Activated T-helper 2 cell treated with anti-CD3 and anti-CD28 coated beads, Interferon-gamma antibody, Interleukin-2, Interleukin-4, amounts not matched to agents 10 μg/mL and 5 μg/mL and 100 μg/mL, durations not matched to agents 14 hours and 24 hours and 36 hours (primary cell): ENCODE data around the gene C9. TPM values are rescaled to one million over a fixed set of nuclear protein-coding genes. Genes with fewer than 3 reads are reported as not detected.
A peak's percentile ranks its signal among the peaks of the same experiment; 100 is the strongest.
"Not testable (repeated sequence)": the region's sequence is repeated elsewhere in the genome, so short reads cannot be mapped to it uniquely, and the experiment has no call there.

Experiments used
- DNase-seq: peaks from one replicate; pipeline ENCODE4 v3.0.0; 2021; ENCODE audit warnings: low spot score
- H3K27ac Mint-ChIP-seq: one replicate; pipeline ENCODE4 v1.8.0; 2021; ENCODE audit warnings: mixed read lengths
- H3K27me3 Mint-ChIP-seq: one replicate; pipeline ENCODE4 v1.8.0; 2021; ENCODE audit warnings: low read depth, mixed read lengths
- H3K36me3 Mint-ChIP-seq: one replicate; pipeline ENCODE4 v1.8.0; 2021; ENCODE audit warnings: low read depth, mixed read lengths
- H3K4me1 Mint-ChIP-seq: one replicate; pipeline ENCODE4 v1.8.0; 2021; ENCODE audit warnings: low read depth, mixed read lengths
- H3K4me3 Mint-ChIP-seq: one replicate; pipeline ENCODE4 v1.8.0; 2021; ENCODE audit warnings: low read depth, mild to moderate bottlenecking, moderate library complexity, mixed read lengths
- H3K9me3 Mint-ChIP-seq: one replicate; pipeline ENCODE4 v1.8.0; 2021; ENCODE audit warnings: mixed read lengths
- intact Hi-C: fragments of 100-400 bp; cut with micrococcal nuclease; formaldehyde crosslinking; loops from one replicate; pipeline ENCODE4 v1.15.1; 2023
- total RNA-seq: library from RNA; stranded (reverse); gene quantifications from 2 replicates; pipeline ENCODE4 v1.2.3, GENCODE V29; 2022

Gene C9
- total RNA-seq, 1 donor from 2014 or later, result not detected

DNA sequence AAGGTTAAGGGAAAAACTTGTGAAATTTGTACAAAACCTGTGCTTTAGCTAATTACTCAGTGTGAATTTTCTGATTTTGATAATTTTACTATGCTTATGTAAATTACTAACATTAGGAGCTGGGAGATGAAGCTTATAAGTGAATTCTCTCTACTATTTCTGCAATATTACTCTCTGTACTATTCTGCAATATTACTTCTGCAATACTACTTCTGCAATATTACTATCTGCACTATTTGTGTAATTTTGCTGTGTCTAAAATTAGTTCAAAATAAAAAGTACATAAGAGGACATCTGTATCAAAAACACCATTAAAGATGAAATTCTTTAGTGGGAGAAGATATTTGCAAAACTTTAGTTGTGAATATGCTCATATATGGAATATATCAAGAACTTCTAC is 62.9 kb downstream of the C9 start:
- Mint-ChIP-seq H3K27me3 (peaks cover 7% of the 10 kb centered on the region), H3K4me1 (no peaks in the 10 kb centered on the region), H3K4me3 (no peak overlapping the region), H3K36me3 (no peaks in the 10 kb centered on the region), H3K27ac (no peak overlapping the region), H3K9me3 (peaks cover 12% of the 10 kb centered on the region)
- DNase-seq, result no peak
- intact Hi-C loops, result no loop called here

GRCh38 chr5:39299962-39300361 is 64.3 kb downstream of the C9 start:
- Mint-ChIP-seq H3K4me3 (no peak overlapping the region), H3K36me3 (no peaks in the 10 kb centered on the region), H3K4me1 (no peaks in the 10 kb centered on the region), H3K27me3 (peaks cover 15% of the 10 kb centered on the region), H3K27ac (no peak overlapping the region), H3K9me3 (peaks cover 12% of the 10 kb centered on the region)
- no peak for DNase-seq
- intact Hi-C loops, result no loop called here

GRCh38 chr5:39294736-39295135 is 69.6 kb downstream of the C9 start:
- intact Hi-C loops, result no loop called here
- Mint-ChIP-seq H3K27me3 (peaks cover 35% of the 10 kb centered on the region), H3K36me3 (no peaks in the 10 kb centered on the region), H3K4me1 (no peaks in the 10 kb centered on the region), H3K4me3 (no peak overlapping the region), H3K27ac (no peak overlapping the region), H3K9me3 (peaks cover 15% of the 10 kb centered on the region)
- DNase-seq, result no peak

- intact Hi-C loops, result loop anchor here (10.0 kb wide), 1 partner anchor 280 kb away; no protein-coding TSS in a partner anchor
- Mint-ChIP-seq H3K4me1 (peaks cover 12% of the 10 kb centered on the region), H3K36me3 (peaks cover 18% of the 10 kb centered on the region), H3K27me3 (peaks cover 35% of the 10 kb centered on the region), H3K27ac (no peak overlapping the region), H3K4me3 (no peak overlapping the region), H3K9me3 (peaks cover 18% of the 10 kb centered on the region)
- DNase-seq, result no peak
Observed at GRCh38 chr5:39284552-39284951, 79.7 kb downstream of the C9 start.

GRCh38 chr5:39283231-39283818 is 81.0 kb downstream of the C9 start:
- H3K27me3 Mint-ChIP-seq, result peaks cover 27% of the 10 kb centered on the region
- no peak overlapping the region for H3K4me3 Mint-ChIP-seq

GRCh38 chr5:39282561-39282960 is 81.7 kb downstream of the C9 start:
- Mint-ChIP-seq H3K4me1 (peaks cover 12% of the 10 kb centered on the region), H3K9me3 (peaks cover 27% of the 10 kb centered on the region), H3K27me3 (peaks cover 24% of the 10 kb centered on the region), H3K27ac (no peak overlapping the region), H3K4me3 (no peak overlapping the region), H3K36me3 (peaks cover 21% of the 10 kb centered on the region)
- no peak for DNase-seq
- intact Hi-C loops, result loop anchor here (10.0 kb wide), 1 partner anchor 278 kb away; no protein-coding TSS in a partner anchor

More at GRCh38 chr5:39283231-39283818, 81.0 kb downstream of the C9 start:
- intact Hi-C loops, result loop anchor here (1.0 to 10.0 kb wide), 3 partner anchors 66 to 279 kb away; no protein-coding TSS in a partner anchor
- H3K36me3 Mint-ChIP-seq, result peaks cover 21% of the 10 kb centered on the region
- H3K9me3 Mint-ChIP-seq, result peaks cover 23% of the 10 kb centered on the region
- peak overlapping the region; percentile 28 for H3K27ac Mint-ChIP-seq
- H3K4me1 Mint-ChIP-seq, result peaks cover 12% of the 10 kb centered on the region
- peak; percentile 43 for DNase-seq

GRCh38 chr5:39275865-39276264 is 88.4 kb downstream of the C9 start:
- Mint-ChIP-seq H3K4me3 (peak overlapping the region; percentile 33), H3K27ac (peak overlapping the region; percentile 95), H3K9me3 (peaks cover 24% of the 10 kb centered on the region), H3K36me3 (peaks cover 16% of the 10 kb centered on the region), H3K4me1 (peaks cover 34% of the 10 kb centered on the region)
- intact Hi-C loops, result loop anchor here (2.0 kb wide), 2 partner anchors 43 to 59 kb away; no protein-coding TSS in a partner anchor
- not testable (repeated sequence) for H3K27me3 Mint-ChIP-seq, DNase-seq

DNA sequence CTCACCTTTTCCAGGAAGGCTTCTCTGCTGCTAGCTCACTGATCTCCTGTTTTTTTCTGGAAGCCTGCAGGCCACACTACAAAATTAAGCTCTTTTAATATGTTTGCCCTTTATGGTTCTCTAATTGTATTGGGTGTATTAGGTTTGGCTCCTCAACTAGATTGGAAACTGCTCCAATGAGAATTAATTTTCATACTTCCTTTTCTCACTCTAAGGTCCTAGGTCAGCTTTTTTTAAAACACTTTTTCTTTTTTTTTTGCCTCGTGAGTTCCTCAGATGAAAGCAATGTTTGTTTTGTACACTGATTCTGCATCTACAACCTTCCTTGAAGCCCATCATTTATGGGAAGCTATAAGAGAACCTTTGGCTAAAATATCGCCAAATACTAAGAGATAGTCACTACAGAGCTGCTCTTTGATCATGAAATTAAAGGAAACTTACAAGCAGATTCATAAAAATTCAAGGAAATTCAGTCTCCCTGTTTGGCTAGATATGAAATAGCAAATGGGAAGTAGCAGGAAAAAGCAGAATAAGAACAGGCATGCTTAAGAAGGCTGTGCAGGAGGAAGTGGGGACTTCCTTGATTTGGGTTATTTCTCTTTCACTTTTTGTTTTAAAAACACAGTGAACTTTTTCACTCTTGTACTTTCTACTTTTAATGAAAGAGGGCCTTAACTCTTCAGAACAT is 89.8 kb downstream of the C9 start:
- Mint-ChIP-seq H3K4me3 (peak overlapping the region; percentile 74), H3K4me1 (peaks cover 36% of the 10 kb centered on the region), H3K27ac (peak overlapping the region; percentile 95), H3K9me3 (peaks cover 14% of the 10 kb centered on the region), H3K27me3 (no peaks in the 10 kb centered on the region), H3K36me3 (peaks cover 6% of the 10 kb centered on the region)
- no peak for DNase-seq
- intact Hi-C loops, result loop anchor here (1.0 to 2.0 kb wide), 3 partner anchors 8 to 58 kb away; no protein-coding TSS in a partner anchor

DNA sequence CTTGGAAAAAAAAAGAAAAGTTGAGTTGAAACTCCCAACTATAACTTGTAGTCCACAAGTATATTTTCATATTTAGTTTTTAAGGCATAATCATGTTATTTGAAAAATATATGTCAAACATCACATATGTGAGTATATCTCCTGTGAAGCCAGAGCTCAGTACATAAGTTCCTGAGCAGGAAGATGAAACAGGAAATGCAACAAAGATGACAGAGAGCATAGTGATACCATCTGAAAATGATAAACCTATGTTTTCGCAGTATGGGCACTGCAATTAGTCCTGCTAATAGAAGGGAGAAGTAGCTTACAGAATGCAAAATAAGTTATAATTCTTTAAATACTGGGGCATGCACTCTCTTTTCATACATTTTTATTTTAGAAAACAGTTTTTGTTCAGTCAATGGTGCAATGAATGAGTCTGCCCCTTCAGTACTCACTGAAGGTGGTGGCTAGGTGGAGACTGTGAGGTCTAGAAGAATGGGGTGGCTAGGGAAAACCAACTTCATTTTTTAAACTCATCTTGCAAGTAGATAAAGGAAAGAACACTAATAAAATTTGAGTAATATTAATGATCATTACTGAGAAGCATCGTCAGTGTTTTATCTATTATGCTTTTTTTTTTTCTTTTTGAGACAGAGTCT is 90.9 kb downstream of the C9 start:
- no peak for DNase-seq
- H3K4me3 Mint-ChIP-seq, result no peak overlapping the region
- H3K36me3 Mint-ChIP-seq, result peaks cover 3% of the 10 kb centered on the region
- H3K27ac Mint-ChIP-seq, result peak overlapping the region; percentile 73
- H3K27me3 Mint-ChIP-seq, result no peaks in the 10 kb centered on the region
- peaks cover 8% of the 10 kb centered on the region for H3K9me3 Mint-ChIP-seq
- H3K4me1 Mint-ChIP-seq, result peaks cover 36% of the 10 kb centered on the region
- intact Hi-C loops, result loop anchor here (2.0 kb wide), 1 partner anchor 17 kb away; no protein-coding TSS in a partner anchor

DNA sequence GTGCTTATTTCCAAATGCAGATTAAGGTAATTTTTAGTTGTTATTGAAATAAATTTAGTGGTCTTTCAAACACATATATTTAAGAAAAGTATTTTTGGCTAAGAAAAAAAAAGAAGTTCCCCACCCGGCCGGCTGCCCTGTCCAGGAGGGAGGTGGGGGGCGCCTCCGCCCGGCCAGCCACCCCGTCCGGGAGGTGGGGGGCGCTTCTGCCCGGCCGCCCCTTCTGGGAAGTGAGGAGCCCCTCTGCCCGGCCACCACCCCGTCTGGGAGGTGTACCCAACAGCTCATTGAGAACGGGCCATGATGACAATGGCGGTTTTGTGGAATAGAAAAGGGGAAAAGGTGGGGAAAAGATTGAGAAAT is 91.4 kb downstream of the C9 start:
- peaks cover 36% of the 10 kb centered on the region for H3K4me1 Mint-ChIP-seq
- not testable (repeated sequence) for H3K36me3 Mint-ChIP-seq, DNase-seq, H3K4me3 Mint-ChIP-seq, H3K27ac Mint-ChIP-seq, H3K9me3 Mint-ChIP-seq, H3K27me3 Mint-ChIP-seq
- intact Hi-C loops, result loop anchor here (2.0 kb wide), 1 partner anchor 16 kb away; no protein-coding TSS in a partner anchor

DNA sequence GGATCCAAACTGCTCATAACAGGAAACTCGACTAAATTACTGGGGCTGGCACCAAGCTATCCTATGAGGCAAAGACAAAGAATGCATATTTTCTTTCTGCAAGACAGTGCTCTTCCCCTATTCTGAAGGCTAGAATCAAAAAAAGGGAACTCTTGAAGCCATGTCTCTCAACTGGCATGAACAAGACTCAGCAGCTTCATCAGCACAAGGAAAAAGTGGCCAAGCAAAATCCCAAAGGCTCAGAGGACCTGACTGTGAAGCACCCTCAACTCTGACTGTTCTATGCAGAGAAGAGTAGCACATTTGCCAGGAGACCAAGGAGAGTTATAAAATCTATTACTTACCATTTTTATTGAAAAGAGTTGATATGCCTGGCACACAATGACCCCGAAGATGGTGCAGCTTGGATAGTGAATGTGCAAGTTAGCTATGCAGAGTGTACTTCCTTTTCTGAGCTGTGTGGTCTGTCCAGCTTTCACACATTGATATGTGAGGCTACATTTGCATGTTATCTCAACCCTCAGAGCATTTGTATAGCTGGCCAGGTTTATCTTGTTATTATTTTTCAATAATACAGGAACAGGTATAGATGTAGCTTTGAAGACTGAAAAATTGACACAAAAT is 94.0 kb downstream of the C9 start:
- H3K4me3 Mint-ChIP-seq, result no peak overlapping the region
- H3K27me3 Mint-ChIP-seq, result no peaks in the 10 kb centered on the region
- H3K36me3 Mint-ChIP-seq, result peaks cover 3% of the 10 kb centered on the region
- DNase-seq, result no peak
- peaks cover 50% of the 10 kb centered on the region for H3K4me1 Mint-ChIP-seq
- H3K9me3 Mint-ChIP-seq, result no peaks in the 10 kb centered on the region
- intact Hi-C loops, result no loop called here
- no peak overlapping the region for H3K27ac Mint-ChIP-seq

- H3K9me3 Mint-ChIP-seq, result no peaks in the 10 kb centered on the region
- H3K4me3 Mint-ChIP-seq, result no peak overlapping the region
- H3K4me1 Mint-ChIP-seq, result peaks cover 38% of the 10 kb centered on the region
- no peaks in the 10 kb centered on the region for H3K27me3 Mint-ChIP-seq
- DNase-seq, result no peak
- intact Hi-C loops, result no loop called here
- H3K36me3 Mint-ChIP-seq, result no peaks in the 10 kb centered on the region
- no peak overlapping the region for H3K27ac Mint-ChIP-seq
Observed at GRCh38 chr5:39267186-39267585, 97.1 kb downstream of the C9 start.
